ENCODE data around the gene DCAF11.

The DCAF11 gene

DNA sequence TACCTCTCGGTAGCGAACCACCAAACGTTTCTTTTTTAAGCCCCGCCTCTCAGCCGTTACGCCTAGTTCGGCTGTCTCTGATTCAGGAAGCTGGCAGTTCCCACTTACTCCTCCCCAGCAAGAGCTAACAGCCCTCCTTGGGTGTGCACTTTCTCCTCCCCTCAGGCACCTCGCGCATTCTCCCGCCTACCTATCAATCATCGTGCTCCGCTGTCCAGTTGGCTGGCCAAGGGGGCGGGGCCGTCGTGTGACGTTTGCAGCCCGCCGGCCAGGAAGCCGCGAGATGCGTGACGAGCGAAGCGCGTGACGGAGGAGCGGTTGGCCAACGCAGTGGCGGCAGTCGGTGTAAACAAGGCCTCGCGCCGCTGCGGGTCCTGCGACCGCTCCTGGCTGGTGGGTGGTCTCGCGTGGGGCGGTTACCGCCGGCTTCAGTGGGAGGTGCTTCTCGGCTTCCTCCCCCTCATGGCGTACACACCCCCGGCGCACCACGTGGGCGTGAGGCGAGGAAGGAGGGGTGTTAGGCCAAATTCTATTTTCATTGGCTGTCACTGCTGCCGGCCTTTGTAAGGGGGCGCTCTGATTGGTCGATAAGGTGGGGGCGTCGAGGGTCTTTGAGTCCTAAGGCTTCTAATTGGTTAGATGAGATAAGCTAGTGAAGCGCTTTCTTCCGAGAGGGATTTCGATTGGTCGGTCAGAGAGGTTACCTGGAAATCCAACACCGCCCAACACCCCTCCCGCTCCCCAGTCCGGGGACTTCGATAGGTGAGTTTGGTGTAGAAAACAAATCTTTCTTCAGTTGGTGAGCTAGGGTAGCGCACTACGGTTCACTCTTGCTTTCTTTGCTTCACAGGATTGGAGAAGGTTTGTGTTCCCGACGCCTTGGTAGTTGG is at the start of gene DCAF11, which contains the start of gene NRL:
Gene DCAF11, plus strand, starts transcription at position 246 of the 890 bp plus-strand sequence. CDS start 818 bp downstream, outside the sequence.
Gene NRL, minus strand, starts transcription at position 418 of the 890 bp plus-strand sequence. CDS start 32,101 bp downstream, outside the sequence.
- peak; percentile 94 to 97 (median 97) for DNase-seq (ENCODE audit: low read depth in 3 of 3)

DNA sequence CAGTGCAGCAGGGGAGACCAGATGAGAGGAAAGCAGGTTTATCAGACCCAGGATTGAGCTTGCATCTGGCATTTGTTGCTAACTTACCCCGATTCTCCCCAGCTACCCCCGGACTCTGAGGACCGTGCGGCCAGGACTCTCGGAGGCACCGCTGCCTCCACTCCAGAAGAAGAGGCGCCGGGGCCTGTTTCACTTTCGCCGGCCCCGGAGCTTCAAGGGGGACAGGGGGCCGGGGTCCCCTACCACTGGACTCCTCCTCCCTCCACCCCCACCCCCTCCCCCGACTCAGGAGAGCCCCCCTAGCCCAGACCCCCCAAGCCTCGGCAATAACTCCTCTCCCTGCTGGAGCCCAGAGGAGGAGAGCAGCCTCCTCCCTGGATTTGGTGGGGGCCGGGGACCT is 49.7 kb upstream of the DCAF11 start:
- DNase-seq (ENCODE audit: low read depth in 3 of 3) = no peak

DNA sequence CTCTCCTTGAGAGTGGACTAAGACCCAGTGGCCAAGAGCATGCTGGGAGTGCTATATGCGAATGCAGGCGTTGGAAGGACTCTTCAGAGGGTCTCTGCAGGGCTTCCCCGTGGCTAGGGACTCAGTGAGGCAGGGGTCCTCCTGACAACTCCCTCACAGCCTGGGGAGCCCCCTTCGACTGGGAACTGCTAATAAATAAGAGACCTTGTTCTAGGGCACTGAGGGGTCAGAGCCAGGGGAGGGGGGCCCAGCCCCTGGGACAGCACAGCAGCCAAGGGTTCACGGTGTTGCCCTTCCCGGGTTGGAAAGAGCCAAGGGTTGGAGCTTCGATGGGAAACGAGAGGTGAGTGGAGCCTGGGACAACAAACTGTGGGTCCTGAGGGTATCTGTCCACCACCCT is 49.2 kb upstream of the DCAF11 start:
- no peak for DNase-seq (ENCODE audit: low read depth in 3 of 3)

DNA sequence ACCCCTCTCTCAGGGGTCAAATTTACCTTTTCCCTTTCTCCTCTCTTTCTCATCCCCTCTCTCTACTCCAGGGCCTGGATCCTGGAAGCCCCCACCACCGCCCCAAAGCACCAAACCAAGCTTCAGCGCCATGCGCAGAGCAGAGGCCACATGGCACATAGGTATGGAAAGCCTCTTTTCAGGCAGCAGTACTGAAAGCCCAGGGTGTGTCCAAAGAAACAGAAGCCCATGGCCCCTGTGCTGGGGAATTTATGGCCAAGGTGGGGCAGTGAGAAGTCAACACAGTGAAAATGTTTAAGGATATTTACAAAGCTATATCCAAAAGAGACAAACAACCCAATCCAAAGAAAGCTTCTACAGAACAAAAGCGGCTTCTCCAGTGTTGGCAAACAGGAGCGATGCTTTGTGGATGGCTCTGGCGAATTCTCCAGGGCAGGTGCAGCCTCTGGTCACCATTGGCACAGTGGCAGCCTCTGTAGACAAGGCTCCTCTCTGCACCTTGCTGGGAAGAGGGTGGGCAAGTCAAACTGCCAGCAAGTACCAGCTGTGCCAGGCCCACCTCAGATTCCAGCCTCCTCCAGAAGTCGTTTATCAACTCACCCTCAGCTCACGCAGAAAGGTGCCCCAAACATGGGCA is 48.0 kb upstream of the DCAF11 start:
- no peak for DNase-seq (ENCODE audit: low read depth in 3 of 3)

DNA sequence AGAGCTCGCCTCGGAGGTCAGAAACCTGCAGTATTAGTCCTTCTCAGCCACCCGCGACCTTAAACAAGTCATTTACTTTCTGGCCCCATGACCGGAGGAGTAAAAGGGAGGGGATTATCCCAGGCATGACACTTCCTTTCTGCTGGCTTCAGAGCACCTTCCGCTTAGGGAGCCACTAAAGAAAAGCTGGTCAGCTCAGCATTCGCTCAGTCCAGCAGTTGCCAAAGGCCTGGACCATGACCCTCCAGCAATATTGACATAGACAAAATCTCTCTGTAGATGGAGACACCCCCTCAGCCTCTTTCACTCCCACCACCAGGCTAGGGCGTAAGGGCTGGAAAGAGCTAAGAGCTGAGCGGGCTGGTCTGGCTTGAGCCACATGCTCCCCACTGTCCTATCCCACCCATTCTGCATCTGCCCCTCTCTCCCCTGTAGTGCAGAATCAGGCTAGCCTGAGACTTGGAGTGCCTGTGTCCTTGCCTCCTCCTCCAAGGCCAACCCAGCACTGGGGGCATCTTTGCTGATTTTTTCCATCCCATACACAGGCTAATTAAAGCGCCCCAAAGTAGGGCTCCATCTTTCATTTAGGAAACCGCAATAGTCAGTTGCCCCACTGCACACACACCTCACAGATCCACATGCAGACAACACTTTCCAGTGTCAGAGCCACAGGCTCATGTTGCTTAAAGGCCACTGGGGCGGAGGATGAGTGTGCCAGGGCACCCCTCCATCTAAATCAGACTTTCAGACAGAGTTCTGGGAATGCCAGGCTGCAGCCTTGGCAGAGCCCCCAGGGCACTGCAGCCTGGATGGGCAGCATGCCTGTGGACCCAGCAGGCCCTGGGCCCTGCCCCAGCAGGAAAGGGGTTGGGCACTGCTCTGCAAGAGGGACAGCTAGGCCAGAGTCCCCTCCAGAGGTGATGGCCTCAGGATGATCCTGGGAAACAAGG is 47.2 kb upstream of the DCAF11 start:
- DNase-seq (ENCODE audit: low read depth in 3 of 3) = no peak

DNA sequence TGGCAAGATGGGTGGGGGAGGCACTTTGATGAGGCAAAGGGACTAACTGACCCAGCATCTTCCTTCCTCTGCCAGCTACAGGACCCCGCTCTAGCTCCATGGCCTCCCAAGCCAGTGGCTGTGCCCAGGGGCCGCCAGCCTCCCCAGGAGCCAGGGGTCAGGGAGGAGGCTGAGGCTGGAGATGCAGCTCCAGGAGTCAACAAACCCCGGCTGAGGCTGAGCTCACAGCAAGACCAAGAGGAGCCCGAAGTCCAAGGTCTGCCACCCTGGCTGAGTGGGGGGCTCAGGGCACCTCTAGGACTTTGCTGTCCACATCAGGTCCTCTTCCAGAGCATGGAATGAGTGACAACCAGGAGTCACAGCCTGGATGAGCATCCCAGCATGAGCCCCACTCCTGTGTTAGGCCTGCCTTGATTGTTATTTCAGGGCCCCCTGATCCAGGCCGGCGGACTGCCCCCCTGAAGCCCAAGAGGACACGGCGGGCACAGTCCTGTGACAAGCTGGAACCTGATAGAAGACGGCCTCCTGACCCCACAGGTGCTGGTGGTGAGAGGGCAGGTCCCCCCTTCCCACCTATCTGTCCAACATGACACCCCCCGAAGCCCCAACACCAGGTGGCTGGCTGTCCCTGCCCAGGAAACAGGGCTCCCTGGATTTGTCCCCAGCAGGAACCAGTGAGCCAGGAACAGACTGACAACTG is 45.7 kb upstream of the DCAF11 start:
- no peak for DNase-seq (ENCODE audit: low read depth in 3 of 3)

DNA sequence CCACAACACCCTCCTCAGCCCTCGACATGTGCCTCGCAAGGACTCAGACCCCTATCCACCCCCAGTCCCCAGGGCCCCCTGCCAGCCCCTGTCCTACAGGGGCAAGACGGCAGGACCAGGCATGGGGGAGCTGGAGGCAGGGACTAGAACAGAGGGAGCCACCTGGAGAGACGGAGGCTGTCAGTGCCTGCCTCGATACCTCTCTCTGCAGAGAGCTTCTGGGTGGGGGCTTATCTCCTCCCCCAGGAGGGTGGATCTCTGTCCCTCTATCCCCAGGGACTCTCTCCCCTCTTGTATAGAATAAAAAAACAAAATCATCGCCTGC is 45.2 kb upstream of the DCAF11 start:
- no peak for DNase-seq (ENCODE audit: low read depth in 3 of 3)

DNA sequence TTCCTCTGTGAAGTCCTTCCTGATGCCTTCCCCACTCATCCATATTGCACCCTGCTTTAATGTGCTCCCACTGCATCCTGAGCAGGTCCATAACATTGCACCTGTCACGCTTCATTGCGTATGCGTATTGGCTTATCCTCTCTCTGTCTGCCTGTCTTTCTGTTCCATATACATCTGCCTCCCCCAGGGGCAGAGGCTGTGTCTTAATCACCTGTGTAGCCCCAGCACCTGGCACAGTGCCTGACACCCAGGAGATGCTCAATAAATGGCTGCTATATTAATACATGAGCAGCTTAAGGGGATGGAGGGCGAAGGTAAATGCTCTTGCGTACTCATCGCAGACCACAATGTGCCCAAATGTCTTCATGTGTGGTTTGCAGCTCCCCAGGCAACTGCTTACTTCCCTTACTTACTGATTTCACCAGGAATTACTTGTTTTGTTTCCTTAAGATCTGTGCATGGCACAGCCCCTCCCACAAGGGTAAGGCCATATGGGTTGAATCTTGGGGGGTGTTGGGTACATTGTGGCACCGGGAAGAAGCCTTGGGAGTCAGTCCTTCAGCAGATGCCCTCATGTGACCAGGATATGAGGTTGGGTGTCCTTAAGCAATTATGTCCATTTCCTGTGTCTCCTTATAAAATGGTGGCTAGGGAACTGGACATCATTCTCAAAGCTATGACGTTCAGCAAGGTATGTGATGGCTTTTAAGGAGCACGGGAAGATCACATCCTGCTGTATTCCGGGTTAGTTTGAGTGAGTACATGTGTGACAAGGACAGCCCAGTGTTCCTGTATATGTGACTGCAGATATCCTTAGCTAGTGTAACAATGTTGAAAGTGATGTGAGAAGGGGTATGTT is 44.1 kb upstream of the DCAF11 start:
- no peak for DNase-seq (ENCODE audit: low read depth in 3 of 3)

DNA sequence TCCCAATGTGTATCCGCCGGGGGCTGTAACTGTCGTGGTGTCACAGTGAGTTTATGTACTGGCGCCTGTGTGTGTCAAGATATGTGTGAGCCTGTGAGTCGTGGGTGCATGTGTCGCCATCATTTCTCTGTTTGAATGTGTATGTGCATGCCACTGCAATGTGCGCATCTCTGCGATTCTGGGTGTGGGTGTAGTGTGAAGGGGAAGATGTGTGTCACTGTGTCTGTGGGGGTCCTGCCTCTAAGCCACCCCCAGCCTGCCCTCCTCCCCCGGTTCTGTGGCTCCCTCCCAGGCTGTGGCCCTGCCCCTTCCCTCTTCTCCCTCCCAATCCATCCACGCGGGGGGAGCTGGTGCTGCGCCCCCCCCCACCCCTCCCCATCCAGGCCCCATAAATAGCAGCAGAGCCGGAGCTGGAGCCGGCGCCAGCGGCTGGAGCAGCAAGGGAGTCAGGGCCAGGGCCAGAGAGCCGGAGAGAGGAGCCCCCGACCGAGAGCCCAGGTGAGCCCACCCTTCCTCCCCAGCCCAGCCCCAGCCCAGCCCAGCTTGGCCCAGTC is 43.4 kb upstream of the DCAF11 start, which contains the start of gene CPNE6:
Gene CPNE6, plus strand, starts transcription at position 419 of the 554 bp plus-strand sequence. CDS start 1,375 bp downstream, outside the sequence.
- DNase-seq (ENCODE audit: low read depth in 3 of 3) = peak in 1 of 3 experiments; percentile 48

DNA sequence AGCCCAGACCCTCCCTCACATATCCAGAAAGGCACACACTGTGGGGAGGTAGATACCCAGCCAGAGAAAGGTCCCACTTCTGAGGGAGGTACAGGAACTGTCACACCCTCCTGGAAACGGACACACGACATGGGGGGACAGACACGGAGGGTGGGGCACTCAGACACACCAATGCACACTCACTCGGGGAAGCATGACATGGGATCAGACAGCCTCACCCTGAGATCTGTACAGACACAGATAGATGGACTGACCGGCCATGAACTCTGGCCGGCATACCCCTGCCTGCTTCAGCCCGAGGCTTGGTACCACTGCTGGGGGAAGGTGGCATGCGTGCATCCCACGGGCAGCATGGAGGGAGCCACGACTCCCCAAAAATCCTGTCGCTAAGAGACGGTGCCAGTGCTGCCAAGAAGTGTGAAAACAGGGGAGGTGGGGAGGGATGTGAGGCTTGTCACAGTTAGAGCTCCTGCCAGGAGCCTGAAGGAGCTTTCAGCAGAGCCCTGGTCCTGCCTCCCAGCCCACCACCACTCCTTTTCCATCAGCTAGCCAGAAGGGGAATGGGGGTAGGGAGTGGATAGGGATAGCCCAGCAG is 42.6 kb upstream of the DCAF11 start:
- no peak for DNase-seq (ENCODE audit: low read depth in 3 of 3)

DNA sequence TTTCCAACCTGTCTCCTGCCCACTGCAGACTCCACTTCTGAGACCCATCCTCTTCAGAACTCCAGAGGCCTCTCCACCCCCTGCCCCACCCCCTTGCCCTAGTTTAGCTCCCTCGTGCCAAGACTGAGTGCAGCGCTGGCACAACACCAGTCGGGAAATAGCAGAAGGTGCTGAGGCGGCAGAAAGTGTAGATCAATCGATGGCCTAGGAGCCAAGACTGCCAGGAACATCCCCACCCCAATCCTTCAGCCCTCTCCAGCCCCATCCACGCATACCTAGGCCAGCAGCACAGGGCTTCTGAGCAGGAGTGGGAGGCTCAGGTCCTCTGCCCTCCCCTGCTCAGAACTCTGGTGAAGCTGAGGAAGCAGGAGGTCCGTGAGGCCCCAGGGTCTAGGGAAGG is 42.1 kb upstream of the DCAF11 start:
- no peak for DNase-seq (ENCODE audit: low read depth in 3 of 3)

DNA sequence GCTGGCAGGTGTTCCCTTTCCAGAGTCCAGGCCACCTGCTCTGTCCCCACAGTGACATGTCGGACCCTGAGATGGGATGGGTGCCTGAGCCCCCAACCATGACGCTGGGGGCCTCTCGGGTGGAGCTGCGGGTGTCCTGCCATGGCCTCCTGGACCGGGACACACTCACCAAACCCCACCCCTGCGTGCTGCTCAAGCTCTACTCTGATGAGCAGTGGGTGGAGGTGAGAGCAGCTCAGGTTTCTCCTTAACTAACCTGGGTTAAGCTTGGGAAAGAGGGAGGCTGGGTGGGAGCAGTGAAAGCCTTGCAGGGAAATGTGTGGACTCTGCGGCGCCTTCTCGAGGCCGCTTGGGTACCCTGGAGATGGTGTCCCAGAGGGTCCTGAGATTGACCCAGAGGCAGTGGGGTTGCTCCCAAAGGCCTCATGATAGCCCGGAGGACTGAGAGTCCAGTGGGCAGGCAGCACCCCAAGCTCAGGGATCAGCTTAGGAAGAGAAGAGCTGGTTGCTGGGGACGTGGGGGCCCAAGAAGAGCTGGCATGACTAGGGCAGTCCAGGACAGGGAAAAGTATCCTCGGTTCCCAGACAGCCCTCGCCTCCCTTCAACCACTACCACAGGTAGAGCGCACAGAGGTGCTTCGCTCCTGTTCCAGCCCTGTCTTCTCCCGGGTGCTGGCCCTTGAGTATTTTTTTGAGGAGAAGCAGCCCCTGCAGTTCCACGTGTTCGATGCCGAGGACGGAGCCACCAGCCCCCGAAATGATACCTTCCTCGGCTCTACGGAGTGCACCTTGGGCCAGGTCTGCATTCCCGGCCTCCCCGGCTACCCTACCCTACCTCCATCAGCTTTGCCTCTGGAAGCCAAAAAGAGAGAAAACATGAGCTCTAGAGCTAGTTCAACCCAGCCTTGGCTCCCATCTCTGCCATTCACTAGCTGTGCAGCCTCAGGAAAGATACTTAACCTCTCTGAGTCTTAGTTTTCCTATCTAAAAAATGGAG is 41.4 kb upstream of the DCAF11 start:
- DNase-seq (ENCODE audit: low read depth in 3 of 3) = no peak

DNA sequence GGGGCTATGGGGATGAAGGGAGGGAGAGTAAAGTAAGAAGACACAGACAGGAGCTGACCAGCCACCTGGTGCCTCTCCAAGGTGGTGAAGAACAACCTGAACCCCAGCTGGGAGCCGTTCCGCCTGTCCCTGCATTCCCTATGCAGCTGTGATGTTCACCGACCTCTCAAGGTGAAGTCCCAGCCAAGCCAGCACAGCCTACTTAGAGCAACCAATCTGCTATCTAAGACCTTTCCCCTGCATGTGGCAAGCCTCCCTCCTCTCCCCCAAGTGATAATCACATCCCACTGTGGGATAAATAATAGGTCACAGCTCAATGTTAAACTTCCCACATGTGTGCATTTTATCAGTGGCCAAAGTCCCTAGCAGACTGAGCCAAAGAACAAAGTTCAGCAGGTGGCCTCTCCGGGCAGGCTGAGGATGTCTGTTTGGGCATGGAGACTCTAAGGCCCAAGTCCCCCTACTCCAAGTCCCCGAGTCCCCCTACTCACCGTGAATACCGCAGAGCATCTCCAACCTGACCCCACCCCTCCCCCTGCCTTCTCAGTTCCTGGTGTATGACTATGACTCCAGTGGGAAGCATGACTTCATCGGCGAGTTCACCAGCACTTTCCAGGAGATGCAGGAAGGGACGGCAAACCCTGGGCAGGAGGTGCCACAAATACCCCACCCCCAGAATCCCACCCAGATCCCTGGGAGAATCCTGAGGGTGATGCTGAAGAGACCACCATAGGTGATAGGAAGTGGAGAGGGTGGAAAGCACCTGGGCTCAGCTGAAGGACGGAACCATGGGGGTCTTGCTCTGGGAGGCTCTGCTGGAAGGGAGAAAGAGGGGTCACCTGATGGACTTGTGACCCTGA is 39.7 kb upstream of the DCAF11 start:
- DNase-seq (ENCODE audit: low read depth in 3 of 3) = no peak

DNA sequence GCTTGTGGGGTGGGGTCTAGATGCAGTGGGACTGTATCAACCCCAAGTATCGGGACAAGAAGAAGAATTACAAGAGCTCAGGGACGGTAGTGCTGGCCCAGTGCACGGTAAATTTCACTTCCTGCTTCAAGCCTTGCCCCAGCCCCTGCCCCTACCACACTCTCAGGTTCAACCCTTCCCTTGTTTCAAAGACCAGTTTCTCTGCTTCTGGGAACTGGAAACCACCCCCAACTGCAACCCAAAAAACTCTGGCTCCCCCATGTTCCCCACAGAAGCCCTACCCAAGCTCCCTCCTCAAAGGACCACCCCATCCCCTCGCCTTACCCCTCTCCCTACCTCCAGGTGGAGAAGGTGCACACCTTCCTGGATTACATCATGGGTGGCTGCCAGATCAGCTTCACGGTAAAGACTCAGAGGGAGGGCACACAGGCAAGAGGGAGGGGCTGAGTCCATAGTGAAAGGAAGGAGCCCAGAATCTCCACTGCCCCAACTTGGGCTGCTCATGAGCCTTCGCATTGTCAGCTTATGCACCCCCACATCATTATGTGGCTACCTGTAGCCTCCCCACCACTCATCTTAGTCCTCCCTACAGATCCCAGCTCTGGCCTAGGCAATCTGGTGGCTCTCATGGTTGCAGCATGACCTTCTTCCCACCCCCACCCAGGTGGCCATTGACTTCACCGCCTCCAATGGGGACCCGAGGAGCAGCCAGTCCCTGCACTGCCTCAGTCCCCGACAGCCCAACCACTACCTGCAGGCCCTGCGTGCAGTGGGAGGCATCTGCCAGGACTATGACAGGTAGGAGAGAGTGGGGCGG is 38.9 kb upstream of the DCAF11 start:
- no peak for DNase-seq (ENCODE audit: low read depth in 3 of 3)

DNA sequence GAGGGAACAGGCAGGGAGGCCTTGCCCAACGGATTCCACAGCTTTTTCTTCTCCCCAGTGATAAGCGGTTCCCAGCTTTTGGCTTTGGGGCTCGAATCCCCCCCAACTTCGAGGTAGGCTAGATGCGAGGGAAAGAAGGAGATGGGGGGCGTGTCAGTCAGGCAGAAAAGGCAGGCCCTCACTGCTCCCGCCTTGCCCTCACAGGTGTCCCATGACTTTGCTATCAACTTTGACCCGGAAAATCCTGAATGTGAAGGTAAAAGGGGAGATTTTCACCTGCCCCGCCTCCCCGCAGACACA is 38.3 kb upstream of the DCAF11 start:
- DNase-seq (ENCODE audit: low read depth in 3 of 3) = no peak

DNA sequence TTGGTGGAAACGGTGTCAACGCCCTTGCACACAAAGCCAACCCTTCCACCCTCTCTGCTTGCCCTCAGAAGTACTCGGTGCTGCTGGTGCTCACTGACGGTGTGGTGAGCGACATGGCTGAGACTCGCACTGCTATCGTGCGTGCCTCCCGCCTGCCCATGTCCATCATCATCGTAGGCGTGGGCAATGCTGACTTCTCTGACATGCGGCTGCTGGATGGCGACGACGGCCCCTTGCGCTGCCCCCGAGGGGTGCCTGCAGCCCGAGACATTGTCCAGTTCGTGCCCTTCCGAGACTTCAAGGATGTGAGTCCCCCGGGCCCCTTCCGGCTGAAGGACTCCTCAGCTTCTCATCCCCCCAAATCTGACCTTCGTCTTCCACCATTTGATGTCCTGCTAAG is 37.5 kb upstream of the DCAF11 start:
- no peak for DNase-seq (ENCODE audit: low read depth in 3 of 3)

DNA sequence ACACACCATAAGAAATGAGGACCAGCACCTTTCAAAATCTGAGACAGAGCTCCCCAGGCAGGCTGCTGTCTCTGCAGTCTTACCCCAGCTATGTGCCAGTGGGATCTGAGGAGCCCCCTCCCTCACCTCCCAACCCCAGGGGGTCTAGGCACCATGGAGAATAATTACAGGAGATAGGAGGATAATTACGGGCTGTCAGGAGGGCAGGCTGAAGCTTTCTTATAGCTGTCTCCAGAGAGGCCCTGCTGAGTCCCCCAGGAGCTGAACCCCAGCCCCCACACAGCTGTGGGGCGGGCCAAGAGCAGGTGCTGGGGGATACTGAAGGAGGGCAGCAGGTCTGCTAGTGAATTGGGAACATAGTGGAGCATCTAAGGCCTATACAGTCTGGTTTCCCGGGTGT is 36.4 kb upstream of the DCAF11 start:
- no peak for DNase-seq (ENCODE audit: low read depth in 3 of 3)
